Vagina (tissue), 2 donors: ENCODE data around the gene FADS2. TPM values are rescaled to one million over a fixed set of nuclear protein-coding genes. Genes with fewer than 3 reads are reported as not detected.

Experiments used
- DNase-seq, 2 donors: peaks; one replicate each; pipeline ENCODE4 v3.0.0-alpha.2; 2017; ENCODE audit errors: extremely low spot score in 2 of 2
- H3K27ac ChIP-seq: fragments of 200-600 bp; sonication (generic); one replicate; pipeline ENCODE4 v1.5.1; 2019
- H3K27me3 ChIP-seq: fragments of 200-600 bp; sonication (generic); one replicate; pipeline ENCODE4 v1.5.1; 2019
- H3K36me3 ChIP-seq, 2 donors: fragments of 200-600 bp; sonication (generic); one replicate each; pipeline ENCODE4 v1.5.1; 2017 to 2019
- H3K4me1 ChIP-seq: fragments of 200-600 bp; sonication (generic); one replicate; pipeline ENCODE4 v1.5.1; 2019
- H3K4me3 ChIP-seq, 2 donors: fragments of 200-600 bp; sonication (generic); 1 replicate in 1 of 2; 2 replicates in 1 of 2; pipeline ENCODE4 v1.5.1; 2016 to 2019
- H3K9me3 ChIP-seq: fragments of 200-600 bp; sonication (generic); one replicate; pipeline ENCODE4 v1.5.1; 2019
- CTCF ChIP-seq, 3 experiments: fragments of 450-650 bp in 2 of 3; fragments of 200-600 bp in 1 of 3; sonication (generic) in 1 of 3; IDR thresholded peaks; one replicate each; pipeline ENCODE4 v1.5.1; 2017 to 2019; ENCODE audit warnings: antibody characterized with exemption in 3 of 3, mild to moderate bottlenecking in 2 of 3, moderate library complexity in 2 of 3
- POLR2A ChIP-seq, 2 donors: fragments of 450-650 bp; IDR thresholded peaks; one replicate each; pipeline ENCODE4 v1.6.1; 2017; ENCODE audit warnings: antibody characterized with exemption in 2 of 2, mild to moderate bottlenecking in 2 of 2, moderate library complexity in 2 of 2
- POLR2AphosphoS5 ChIP-seq, 2 donors: sonication (generic); formaldehyde crosslinking; IDR thresholded peaks; one replicate each; pipeline ENCODE4 v1.9.0; 2017; ENCODE audit warnings: antibody characterized with exemption in 2 of 2, mild to moderate bottlenecking in 2 of 2, low read depth in 1 of 2; ENCODE audit not compliant: insufficient read depth in 1 of 2
- intact Hi-C: fragments of 100-400 bp; cut with DNase I; formaldehyde crosslinking; loops from one replicate; pipeline ENCODE4 v1.15.1; 2023
- total RNA-seq: library from RNA; depleted of rRNA; stranded (reverse); fragments of >200 nt; gene quantifications from one replicate; pipeline ENCODE4 v1.2.3, GENCODE V29; 2016

The FADS2 gene
- total RNA-seq, 1 donor from 2014 or later = 25.5 TPM

GRCh38 chr11:61907282-61907681 is 79.2 kb downstream of the FADS2 start:
- intact Hi-C loops = no loop called here
- no peak overlapping the region for H3K4me3 ChIP-seq
- no peaks in the 10 kb centered on the region for H3K9me3 ChIP-seq
- H3K27me3 ChIP-seq = no peaks in the 10 kb centered on the region
- H3K27ac ChIP-seq = no peak overlapping the region
- no peak for TF ChIP-seq POLR2A (IDR thresholded peaks at IDR 0.05)
- no peak for DNase-seq
- H3K4me1 ChIP-seq = peaks cover 44% of the 10 kb centered on the region
- peaks cover 0 to 26% of the 10 kb centered on the region in 2 donors for H3K36me3 ChIP-seq

GRCh38 chr11:61907871-61908729 is 80.0 kb downstream of the FADS2 start:
- intact Hi-C loops = no loop called here
- H3K27ac ChIP-seq = peak overlapping the region; percentile 71
- H3K4me1 ChIP-seq = peaks cover 52% of the 10 kb centered on the region
- H3K9me3 ChIP-seq = no peaks in the 10 kb centered on the region
- no peaks in the 10 kb centered on the region for H3K27me3 ChIP-seq
- DNase-seq = no peak
- no peak overlapping the region for H3K4me3 ChIP-seq
- peaks cover 0 to 26% of the 10 kb centered on the region in 2 donors for H3K36me3 ChIP-seq
- TF ChIP-seq POLR2AphosphoS5 (IDR thresholded peaks at IDR 0.05; ENCODE audit: insufficient read depth in 1 of 2, low read depth in 1 of 2) = no peak
- no peak for TF ChIP-seq POLR2A (IDR thresholded peaks at IDR 0.05)
- TF ChIP-seq CTCF (IDR thresholded peaks at IDR 0.05) = no peak

GRCh38 chr11:61908730-61909316 is 80.7 kb downstream of the FADS2 start:
- Histone ChIP-seq H3K27me3 (no peaks in the 10 kb centered on the region), H3K4me3 (no peak overlapping the region), H3K4me1 (peaks cover 56% of the 10 kb centered on the region), H3K9me3 (no peaks in the 10 kb centered on the region), H3K36me3 (peaks cover 0 to 22% of the 10 kb centered on the region in 2 donors), H3K27ac (peak overlapping the region; percentile 71)
- intact Hi-C loops = no loop called here
- DNase-seq = no peak
- no peak for TF ChIP-seq POLR2AphosphoS5 (IDR thresholded peaks at IDR 0.05; ENCODE audit: insufficient read depth in 1 of 2, low read depth in 1 of 2)
- no peak for TF ChIP-seq POLR2A (IDR thresholded peaks at IDR 0.05)
- no peak for TF ChIP-seq CTCF (IDR thresholded peaks at IDR 0.05)

- Histone ChIP-seq H3K27me3 (no peaks in the 10 kb centered on the region), H3K27ac (peak overlapping the region; percentile 71), H3K4me3 (no peak overlapping the region), H3K9me3 (no peaks in the 10 kb centered on the region), H3K36me3 (peaks cover 0 to 10% of the 10 kb centered on the region in 2 donors), H3K4me1 (peaks cover 71% of the 10 kb centered on the region)
- intact Hi-C loops = no loop called here
- no peak for DNase-seq
- peak in 1 of 2 donors; percentile 17 for TF ChIP-seq POLR2AphosphoS5 (IDR thresholded peaks at IDR 0.05; ENCODE audit: insufficient read depth in 1 of 2, low read depth in 1 of 2)
- no peak for TF ChIP-seq CTCF (IDR thresholded peaks at IDR 0.05)
- no peak for TF ChIP-seq POLR2A (IDR thresholded peaks at IDR 0.05)
Observed at GRCh38 chr11:61910187-61911127, 82.4 kb downstream of the FADS2 start.

GRCh38 chr11:61911128-61911700 is 83.1 kb downstream of the FADS2 start:
- Histone ChIP-seq H3K36me3 (peaks cover 0 to 3% of the 10 kb centered on the region in 2 donors), H3K9me3 (no peaks in the 10 kb centered on the region), H3K27ac (peak overlapping the region; percentile 71), H3K4me1 (peaks cover 74% of the 10 kb centered on the region), H3K4me3 (no peak overlapping the region), H3K27me3 (no peaks in the 10 kb centered on the region)
- TF ChIP-seq POLR2A (IDR thresholded peaks at IDR 0.05) (no peak), POLR2AphosphoS5 (IDR thresholded peaks at IDR 0.05; ENCODE audit: insufficient read depth in 1 of 2, low read depth in 1 of 2) (no peak)
- intact Hi-C loops = no loop called here
- no peak for DNase-seq
